HFFc6 (cell line): Measurements from ENCODE around the gene THAP11. TPM values are rescaled to one million over a fixed set of nuclear protein-coding genes. Genes with fewer than 3 reads are reported as not detected.

Experiments
- DNase-seq: peaks from one replicate; pipeline ENCODE4 v3.0.0-alpha.2; 2018
- H3K27ac Mint-ChIP-seq: 2 replicates; pipeline ENCODE4 v1.8.0; 2020; ENCODE audit warnings: mild to moderate bottlenecking, mixed read lengths
- H3K27me3 Mint-ChIP-seq: 2 replicates; pipeline ENCODE4 v1.8.0; 2021; ENCODE audit warnings: mild to moderate bottlenecking, moderate library complexity, mixed read lengths; ENCODE audit not compliant: insufficient read depth
- H3K36me3 Mint-ChIP-seq: 2 replicates; pipeline ENCODE4 v1.8.0; 2021; ENCODE audit warnings: low read depth, mixed read lengths
- H3K4me1 Mint-ChIP-seq: 2 replicates; pipeline ENCODE4 v1.8.0; 2020; ENCODE audit warnings: low read depth, mixed read lengths
- H3K4me3 Mint-ChIP-seq: 2 replicates; pipeline ENCODE4 v1.8.0; 2020; ENCODE audit warnings: mild to moderate bottlenecking, moderate library complexity, mixed read lengths
- H3K9me3 Mint-ChIP-seq: 2 replicates; pipeline ENCODE4 v1.8.0; 2020; ENCODE audit warnings: mild to moderate bottlenecking, mixed read lengths
- CTCF ChIP-seq: fragments of 200-600 bp; sonication (generic); IDR thresholded peaks from 2 replicates; pipeline ENCODE4 v1.5.0; 2021; ENCODE audit warnings: antibody characterized with exemption, mild to moderate bottlenecking
- total RNA-seq, 6 experiments: library from RNA; stranded (reverse); fragmentation: NEBNext Ultra II Directional; extraction: Animal tissue kit (Norgen Biotek cat#: 25700); gene quantifications; 2 replicates in 1 of 6; 3 replicates in 5 of 6; pipeline ENCODE4 v1.2.3, GENCODE V29; 2021

Gene THAP11
- total RNA-seq, 6 experiments from 2014 or later: 15.1 to 18.6 (median 16.2) TPM

GRCh38 chr16:67853670-67854069, 11.6 kb downstream of the THAP11 start:
- H3K36me3 Mint-ChIP-seq: peaks cover 4% of the 10 kb centered on the region
- no peak overlapping the region for H3K27ac Mint-ChIP-seq
- no peak for TF ChIP-seq CTCF
- no peak overlapping the region for H3K4me3 Mint-ChIP-seq
- DNase-seq: no peak
- peaks cover 40% of the 10 kb centered on the region for H3K4me1 Mint-ChIP-seq
- H3K9me3 Mint-ChIP-seq: no peaks in the 10 kb centered on the region
- H3K27me3 Mint-ChIP-seq: peaks cover 5% of the 10 kb centered on the region

GRCh38 chr16:67855789-67856188, 13.7 kb downstream of the THAP11 start:
- peaks cover 43% of the 10 kb centered on the region for H3K4me1 Mint-ChIP-seq
- no peak for DNase-seq
- H3K27ac Mint-ChIP-seq: peak overlapping the region; percentile 100
- no peak for TF ChIP-seq CTCF
- H3K9me3 Mint-ChIP-seq: no peaks in the 10 kb centered on the region
- peaks cover 4% of the 10 kb centered on the region; the same call in 1 of the 2 replicates for H3K36me3 Mint-ChIP-seq
- H3K4me3 Mint-ChIP-seq: no peak overlapping the region
- peaks cover 2% of the 10 kb centered on the region; the same call in 1 of the 2 replicates for H3K27me3 Mint-ChIP-seq

GRCh38 chr16:67856927-67857546, 14.9 kb downstream of the THAP11 start:
- no peaks in the 10 kb centered on the region for H3K9me3 Mint-ChIP-seq
- peaks cover 55% of the 10 kb centered on the region for H3K4me1 Mint-ChIP-seq
- H3K36me3 Mint-ChIP-seq: peaks cover 4% of the 10 kb centered on the region; the same call in 1 of the 2 replicates
- peak overlapping the region; percentile 100 for H3K27ac Mint-ChIP-seq
- peaks cover 2% of the 10 kb centered on the region; the same call in 1 of the 2 replicates for H3K27me3 Mint-ChIP-seq
- no peak for TF ChIP-seq CTCF
- no peak overlapping the region; the same call in 1 of the 2 replicates for H3K4me3 Mint-ChIP-seq
- no peak for DNase-seq

GRCh38 chr16:67857547-67858233, 15.6 kb downstream of the THAP11 start:
- peak; percentile 98 for DNase-seq
- TF ChIP-seq CTCF: no peak
- H3K27me3 Mint-ChIP-seq: peaks cover 2% of the 10 kb centered on the region; the same call in 1 of the 2 replicates
- H3K27ac Mint-ChIP-seq: peak overlapping the region; percentile 100
- H3K4me1 Mint-ChIP-seq: peaks cover 62% of the 10 kb centered on the region
- H3K36me3 Mint-ChIP-seq: peaks cover 4% of the 10 kb centered on the region; the same call in 1 of the 2 replicates
- H3K4me3 Mint-ChIP-seq: peak overlapping the region; percentile 6; the same call in 1 of the 2 replicates
- no peaks in the 10 kb centered on the region for H3K9me3 Mint-ChIP-seq

GRCh38 chr16:67858500-67858899, 16.4 kb downstream of the THAP11 start:
- Mint-ChIP-seq H3K4me1 (peaks cover 70% of the 10 kb centered on the region), H3K27ac (peak overlapping the region; percentile 100), H3K36me3 (peaks cover 4% of the 10 kb centered on the region; the same call in 1 of the 2 replicates), H3K4me3 (peak overlapping the region; percentile 25), H3K9me3 (no peaks in the 10 kb centered on the region), H3K27me3 (peaks cover 2% of the 10 kb centered on the region; the same call in 1 of the 2 replicates)
- TF ChIP-seq CTCF: no peak
- no peak for DNase-seq
